ENCODE results near the gene TUBB1.

The TUBB1 gene

DNA sequence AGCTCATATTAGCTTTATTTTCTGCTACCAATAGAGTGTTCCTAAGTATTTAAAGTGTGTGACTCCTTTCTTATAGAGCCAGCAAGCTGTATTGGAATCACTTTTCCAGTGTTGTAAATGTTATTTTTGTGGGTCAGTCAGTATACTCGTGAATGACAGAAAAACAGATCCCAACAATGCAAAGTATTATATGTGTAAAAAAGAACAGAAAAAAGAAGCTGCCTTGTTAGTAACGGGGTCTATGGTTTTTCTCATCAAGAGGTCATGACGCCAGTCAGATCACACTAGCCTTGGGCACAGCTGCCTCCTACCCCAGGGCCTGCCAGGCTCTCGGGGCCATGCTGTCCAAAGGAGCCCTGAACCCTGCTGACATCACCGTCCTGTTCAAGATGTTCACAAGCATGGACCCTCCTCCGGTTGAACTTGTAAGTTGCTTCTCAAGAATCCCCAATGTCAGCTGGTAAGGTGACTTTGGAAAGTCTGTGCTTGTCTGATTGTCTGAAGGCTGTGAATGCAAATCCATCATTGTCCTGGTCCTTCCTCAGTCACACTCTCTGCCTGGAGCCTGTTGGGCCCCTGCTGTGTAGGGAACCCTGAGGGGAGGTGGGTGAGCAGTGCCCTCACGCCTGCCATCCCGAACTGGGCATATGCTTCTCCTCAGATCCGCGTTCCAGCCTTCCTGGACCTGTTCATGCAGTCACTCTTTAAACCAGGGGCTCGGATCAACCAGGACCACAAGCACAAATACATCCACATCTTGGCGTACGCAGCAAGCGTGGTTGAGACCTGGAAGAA, 28.4 kb upstream of the TUBB1 start:
- DNase-seq = no peak

DNA sequence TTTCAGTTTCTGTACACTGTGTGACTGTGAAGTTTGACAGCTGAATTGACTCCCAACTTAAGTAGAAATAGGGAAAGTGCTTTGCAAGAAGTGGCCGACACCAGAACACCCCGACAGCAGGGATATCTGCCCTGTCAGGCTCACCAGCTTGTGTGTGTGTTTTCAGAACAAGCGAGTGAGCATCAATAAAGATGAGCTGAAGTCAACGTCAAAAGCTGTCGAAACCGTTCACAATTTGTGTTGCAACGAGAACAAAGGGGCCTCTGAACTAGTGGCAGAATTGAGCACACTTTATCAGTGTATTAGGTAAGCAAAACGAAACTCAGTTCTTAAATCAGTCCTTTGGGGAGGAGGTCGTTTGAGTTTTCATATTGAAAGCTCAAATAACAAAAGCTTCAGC, 27.5 kb upstream of the TUBB1 start:
- DNase-seq = no peak

DNA sequence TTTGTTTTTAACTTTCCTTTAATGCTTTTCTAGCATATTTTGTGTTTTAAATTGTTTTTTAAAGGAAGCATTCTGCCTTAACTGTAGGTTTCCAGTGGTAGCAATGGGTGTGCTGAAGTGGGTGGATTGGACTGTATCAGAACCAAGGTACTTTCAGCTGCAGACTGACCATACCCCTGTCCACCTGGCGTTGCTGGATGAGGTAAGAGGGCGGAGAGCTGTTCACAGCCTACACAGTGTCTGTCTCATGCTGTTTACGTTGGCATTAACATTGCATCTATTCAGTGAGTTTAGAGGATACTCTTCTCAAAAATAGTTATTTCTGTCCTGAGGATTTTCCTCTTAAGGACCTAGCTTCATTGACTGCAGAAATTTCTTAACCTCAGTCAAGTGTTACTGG, 26.3 kb upstream of the TUBB1 start:
- DNase-seq = no peak

DNA sequence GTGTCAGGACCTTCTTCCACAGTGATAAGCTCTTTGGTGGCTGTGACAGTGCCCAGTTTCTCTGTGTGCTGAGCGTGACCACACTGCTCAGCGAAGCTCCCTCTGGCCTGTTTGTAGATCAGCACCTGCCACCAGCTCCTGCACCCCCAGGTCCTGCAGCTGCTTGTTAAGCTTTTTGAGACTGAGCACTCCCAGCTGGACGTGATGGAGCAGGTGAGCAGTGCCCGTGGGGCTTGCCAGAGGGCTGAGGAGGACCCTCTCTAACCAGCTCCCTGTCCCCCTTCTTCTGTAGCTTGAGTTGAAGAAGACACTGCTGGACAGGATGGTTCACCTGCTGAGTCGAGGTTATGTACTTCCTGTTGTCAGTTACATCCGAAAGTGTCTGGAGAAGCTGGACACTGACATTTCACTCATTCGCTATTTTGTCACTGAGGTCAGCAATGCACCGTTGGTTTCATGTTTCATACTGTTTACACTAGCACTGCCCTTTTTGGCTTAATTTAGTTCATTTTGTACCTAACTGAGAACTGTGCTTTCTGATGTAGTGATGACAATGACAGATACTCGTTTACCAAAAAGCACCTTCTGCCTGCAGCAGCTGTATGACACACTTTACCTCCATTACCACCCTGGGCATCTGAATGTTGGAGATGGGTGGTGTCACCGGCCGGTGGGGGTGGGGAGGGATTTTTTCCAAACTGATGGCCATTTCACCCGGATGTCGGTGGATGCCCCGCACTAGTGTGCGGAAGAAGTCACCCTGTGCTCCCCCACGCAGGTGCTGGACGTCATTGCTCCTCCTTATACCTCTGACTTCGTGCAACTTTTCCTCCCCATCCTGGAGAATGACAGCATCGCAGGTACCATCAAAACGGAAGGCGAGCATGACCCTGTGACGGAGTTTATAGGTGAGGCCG, 25.6 kb upstream of the TUBB1 start:
- DNase-seq = no peak

DNA sequence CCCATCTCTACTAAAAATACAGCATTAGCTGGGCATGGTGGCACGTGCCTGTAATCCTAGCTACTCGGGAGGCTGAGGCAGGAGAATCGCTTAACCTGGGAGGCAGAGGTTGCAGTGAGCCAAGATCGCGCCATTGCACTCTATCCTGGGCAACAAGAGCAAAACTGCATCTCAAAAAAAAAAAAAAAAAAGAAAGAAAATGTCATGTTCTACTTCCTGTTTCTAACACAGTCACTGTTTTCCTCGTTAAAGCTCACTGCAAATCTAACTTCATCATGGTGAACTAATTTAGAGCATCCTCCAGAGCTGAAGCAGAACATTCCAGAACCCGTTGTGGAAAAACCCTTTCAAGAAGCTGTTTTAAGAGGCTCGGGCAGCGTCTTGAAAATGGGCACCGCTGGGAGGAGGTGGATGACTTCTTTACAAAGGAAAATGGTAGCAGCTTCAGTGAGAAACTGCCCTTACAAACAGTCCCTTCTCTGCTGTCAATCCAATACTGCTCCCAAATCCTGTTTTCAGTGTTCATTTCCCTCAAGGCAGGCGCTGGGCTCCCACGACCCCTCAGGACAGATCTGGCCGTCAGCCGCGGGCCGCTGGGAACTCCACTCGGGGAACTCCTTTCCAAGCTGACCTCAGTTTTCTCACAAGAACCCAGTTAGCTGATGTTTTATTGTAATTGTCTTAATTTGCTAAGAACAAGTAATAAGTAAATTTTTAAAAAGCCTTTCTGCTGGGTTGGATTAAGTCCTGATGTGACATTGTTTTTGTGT, 24.7 kb upstream of the TUBB1 start:
- DNase-seq = no peak

DNA sequence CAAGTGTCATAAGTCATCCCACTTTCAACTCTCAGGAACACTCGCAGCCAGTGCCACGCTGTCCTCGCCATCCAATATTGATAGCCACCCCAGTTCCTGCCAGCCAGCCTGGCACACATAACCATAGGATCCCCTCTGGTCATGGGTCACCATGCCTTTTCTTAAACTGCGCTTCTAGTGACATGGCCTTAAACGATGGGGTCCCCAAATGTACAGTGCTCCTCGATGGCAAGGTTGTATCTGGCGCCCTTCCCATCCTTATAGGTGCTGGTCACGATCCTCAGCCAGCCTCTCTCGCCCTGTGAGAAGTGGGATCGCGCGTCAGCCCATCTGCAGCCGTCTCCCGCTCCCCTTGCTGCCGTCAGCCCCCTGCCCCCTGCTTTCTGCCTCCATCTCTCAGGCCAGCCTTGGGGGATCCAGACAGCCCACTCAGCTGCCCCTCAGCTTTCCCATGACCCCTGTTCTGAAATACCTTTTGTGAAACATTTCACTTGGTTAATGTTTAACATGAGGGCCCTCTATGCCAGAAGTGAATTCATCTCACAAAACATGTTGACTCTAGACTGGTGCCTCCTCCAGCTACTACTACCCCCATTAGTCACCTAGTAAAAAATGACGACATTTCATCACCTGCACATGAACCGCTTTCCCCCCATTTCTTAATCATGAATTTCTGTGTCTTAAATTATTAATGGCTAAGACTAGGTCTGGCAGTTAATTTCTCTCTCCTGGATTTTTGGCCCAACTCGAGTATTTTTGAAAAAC, 23.6 kb upstream of the TUBB1 start:
- no peak for DNase-seq

DNA sequence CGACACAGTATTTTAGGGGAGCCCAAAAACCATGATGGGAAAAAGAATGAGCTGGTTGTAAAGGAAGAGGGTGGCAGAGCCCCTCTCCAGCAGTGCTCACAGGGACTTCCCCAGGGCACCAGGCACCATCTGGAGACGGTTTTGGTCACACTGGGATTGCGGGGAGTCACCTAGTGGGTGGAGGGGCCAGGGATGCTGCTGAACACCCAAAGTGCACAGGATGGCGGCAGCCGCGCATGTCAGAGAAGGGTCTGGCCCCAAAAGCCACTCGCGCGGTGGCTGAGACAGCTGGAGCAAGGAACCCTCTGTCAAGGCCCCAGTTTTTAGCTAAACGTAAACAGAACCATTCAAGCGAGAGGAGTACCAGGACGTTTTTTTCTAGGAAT, 23.0 kb upstream of the TUBB1 start:
- DNase-seq = no peak

DNA sequence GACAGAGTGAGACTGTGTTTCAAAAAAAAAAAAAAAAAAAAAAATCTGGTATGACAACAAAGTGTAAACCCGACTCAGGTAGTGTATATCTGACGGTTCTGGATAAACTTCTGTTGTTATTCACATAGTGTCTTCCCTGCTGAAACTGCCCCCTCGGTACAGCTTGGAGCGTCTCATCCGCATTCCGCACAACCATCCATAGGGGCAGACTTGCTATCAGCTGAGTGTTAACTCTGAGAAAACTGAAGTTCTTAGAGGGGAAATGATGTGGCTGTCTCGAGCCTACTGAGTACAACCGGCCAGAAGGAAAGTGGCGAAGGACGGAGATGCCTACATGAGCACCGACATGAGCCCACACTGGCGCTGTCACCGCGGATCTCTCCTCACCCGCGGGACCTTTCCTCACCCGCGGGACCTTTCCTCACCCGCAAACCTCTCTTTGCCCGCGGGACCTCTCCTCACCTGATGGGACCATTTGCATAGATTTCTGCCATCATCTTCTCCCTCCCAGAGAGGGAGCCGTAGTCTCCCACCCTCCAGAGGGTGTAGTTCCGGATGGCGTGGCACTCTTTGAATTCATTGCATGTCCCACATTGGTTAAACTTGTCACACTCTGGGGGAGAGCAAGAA, 22.0 kb upstream of the TUBB1 start:
- no peak for DNase-seq

DNA sequence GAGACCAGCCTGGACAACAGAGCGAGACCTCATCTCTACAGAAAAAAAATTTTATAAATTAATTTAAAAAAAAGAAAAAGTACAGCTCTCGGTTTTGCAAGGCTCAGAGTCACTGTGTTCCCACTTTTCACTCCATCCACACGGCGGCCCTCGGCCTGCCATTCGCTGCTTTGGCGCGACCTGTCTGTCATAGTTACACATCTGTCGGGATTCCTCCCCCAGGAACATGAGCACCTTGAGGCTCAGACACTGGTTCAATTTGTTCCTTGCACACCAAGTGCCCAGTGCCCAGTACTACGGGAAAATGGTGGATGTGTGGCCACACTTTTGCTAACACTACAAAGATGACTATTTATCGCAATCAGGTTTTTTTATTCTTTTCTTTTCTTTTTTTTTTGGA, 20.6 kb upstream of the TUBB1 start:
- no peak for DNase-seq

DNA sequence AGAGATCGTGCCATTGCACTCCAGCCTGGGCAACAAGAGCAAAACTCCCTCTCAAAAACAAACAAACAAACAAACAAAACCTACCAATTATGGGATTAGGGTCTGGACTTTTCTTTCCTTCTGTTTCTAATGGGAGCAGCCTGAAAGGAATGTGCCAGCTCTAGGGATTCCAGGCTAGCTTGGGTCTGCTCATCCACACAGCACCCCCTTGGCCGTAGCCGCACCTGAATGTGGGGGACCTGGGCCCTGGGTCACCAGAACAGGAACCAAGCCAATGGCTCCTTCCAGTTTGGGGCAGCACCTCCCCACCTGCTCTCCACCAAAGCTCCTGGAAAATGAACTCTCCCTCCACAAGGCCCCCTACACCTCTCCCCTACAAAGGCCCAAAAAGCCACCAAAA, 18.9 kb upstream of the TUBB1 start:
- no peak for DNase-seq

DNA sequence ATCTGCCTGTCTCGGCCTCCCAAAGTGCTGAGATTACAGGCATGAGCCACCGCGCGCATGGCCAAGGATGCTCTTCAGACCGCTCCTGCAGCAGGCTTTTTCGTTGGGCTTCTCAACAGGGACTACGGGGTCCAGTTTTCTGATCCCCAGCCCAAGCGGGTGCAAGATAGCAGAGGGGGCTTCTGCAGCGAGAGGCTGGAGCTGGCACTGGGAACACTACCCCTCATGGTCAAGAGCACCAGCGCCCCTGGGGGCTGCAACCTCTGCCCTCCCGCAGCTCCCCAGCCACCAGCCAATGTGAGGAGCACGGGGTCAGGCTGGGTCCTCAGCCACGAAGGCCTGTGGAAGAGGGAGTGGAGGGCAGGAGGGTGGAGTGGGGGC, 18.2 kb upstream of the TUBB1 start:
- DNase-seq = no peak

DNA sequence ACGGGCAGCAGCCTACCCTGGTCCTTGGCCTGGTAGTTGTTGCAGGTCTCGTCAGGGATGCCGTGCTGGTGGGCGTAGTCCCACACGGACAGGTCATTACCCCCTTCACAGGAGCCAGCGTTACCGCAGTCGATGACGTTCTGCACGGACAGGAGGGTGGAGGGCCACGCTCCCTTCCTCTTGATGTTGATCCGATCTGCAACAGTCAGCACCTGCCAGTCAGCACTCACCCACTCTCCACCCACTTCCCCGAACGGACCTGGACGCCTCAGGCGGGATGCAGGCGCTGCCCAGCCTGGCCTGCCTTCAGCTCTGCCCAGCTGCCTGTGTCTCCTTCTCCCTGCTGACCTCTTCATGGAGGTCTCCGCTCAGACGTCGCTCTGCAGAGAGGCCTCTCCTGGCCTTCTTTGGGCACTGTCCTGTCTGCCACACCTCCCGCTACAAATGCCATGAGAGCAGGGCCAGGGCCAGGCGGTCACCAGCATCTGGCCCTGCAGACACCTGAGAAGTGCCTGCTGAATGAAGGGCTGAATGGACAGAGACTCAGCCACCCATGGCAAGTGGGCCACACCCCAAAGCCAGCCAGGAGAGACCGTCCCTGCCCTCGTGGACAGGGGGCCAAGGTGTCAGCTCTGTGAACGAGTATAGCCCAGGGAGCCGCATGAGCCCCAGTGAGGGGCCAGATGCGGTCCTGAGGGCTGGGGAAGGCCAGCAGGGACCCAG, 17.6 kb upstream of the TUBB1 start:
- DNase-seq = no peak

DNA sequence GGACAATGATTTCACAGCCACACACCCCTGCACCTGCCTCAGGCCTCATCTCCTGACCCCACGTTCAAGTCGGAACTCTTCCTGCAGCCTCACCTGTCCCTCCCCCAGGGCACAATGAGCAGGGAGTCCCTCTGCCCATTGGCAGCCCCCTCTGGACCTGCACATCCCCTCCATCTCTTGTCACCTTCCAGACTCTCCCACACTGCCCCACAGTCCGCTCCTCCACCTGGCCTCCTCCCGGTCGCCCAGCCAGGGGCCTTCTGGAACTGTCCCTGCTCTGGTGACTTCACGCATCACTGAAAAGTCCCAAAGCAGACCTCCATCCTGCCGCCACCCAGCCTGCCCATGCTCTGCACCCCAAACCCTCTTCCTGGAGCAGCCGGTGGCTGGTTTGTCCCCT, 16.8 kb upstream of the TUBB1 start:
- DNase-seq = no peak

DNA sequence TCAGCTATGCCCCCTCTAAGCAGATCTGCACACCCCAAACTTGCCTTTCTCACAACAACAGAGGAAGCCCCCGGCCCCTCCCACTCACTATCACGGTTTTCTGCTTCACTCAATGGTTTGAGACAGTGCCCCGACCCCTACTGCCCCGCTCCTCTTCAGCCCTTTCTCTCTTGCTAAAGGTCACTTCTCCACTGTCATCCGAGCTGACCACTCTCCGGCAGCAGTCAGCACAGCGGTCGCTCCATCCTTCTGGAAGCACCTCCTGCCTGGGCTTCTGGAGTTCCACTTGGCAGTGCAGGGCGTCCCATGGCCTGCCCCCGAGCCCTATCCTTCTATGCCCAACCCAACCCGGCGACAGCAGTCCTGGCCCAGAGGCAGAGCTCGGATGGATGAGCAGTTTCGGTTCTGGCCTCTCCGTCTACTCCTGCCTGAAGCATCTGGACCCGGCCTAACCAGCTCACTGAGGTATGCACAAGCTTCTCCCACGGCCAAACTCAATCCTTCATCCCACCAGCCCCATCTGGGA, 16.3 kb upstream of the TUBB1 start:
- DNase-seq = no peak

DNA sequence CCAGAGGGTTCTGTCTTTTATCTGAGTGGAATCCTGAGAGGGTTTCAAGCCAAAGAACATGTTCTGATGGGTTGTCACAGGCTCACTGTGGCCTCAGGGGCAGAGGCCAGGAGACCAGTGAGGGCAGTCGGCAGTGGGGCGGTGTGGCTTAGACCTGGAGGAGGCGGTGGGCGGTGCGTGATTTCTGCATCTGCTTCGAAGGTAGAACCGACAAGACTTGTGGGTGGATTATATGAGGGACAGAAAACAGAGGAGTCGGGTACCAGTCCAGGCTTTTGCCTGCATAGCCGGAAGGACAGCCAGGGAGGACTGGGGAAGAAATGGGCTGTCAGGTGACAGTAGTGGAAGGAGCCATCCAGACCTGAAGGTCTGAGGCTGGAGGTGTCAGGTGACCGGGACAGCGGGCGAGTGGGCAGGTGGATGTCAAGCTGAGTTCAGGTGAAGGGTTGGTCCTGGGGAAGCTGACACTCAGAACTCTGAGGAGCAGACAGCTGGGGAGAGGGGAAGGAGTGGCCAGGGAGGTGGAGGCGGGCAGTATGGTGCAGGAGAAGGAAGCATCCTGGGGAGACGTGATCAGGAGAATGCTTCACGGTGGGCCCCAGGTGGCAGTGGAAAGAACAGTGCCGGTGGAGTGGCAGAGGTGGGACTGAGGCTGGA, 15.3 kb upstream of the TUBB1 start:
- DNase-seq = no peak

DNA sequence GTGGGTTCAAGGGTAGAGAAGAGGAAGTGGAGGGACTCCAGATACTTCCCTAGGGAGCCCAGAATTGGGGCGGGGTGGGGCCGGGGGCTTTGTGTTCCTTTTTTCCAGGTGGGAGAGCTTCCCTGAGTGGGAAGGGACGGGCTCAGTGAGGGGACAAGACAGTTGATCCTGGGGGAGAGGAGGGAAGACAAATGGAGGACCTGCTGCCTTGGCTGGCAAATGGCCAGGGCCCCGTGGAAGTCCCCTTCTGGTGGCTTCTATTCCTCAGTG, 14.8 kb upstream of the TUBB1 start:
- DNase-seq = peak; percentile 53

DNA sequence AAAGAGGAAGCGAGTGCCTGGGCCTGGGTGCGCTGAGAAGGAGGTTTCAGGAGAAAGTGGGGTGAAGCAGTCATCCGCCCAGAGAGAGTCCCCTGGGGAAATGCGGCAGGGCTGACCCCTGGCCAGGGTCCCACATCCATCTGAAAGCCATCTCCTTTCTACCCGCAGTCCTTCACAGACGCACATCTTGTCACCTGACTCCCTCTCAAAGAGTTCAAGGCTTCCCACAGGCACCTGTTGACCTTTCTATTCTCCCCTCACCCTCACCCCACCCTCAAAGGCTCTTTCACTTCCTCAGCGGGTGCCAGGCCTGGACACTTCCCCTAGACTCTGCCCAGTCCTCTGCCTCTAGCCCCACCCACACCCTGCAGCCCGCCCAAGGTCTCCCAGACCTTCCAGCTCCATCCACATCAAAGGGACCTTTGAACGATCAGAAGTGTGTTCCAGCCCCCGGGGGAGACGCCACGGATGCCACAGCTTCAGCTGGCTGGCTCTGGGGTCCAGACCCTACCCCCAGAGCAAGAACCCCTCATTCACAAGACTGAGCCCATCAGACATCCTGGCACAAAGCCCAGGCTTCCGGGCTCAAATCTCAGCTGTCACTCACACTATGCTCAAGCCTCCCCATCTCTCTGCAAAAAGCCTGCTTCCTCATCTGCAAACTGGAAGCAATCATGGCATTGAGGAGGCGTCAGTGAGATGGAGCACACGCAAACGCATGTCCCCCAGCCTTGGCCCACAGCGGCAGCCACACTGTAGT, 14.3 kb upstream of the TUBB1 start:
- DNase-seq = peak; percentile 25

DNA sequence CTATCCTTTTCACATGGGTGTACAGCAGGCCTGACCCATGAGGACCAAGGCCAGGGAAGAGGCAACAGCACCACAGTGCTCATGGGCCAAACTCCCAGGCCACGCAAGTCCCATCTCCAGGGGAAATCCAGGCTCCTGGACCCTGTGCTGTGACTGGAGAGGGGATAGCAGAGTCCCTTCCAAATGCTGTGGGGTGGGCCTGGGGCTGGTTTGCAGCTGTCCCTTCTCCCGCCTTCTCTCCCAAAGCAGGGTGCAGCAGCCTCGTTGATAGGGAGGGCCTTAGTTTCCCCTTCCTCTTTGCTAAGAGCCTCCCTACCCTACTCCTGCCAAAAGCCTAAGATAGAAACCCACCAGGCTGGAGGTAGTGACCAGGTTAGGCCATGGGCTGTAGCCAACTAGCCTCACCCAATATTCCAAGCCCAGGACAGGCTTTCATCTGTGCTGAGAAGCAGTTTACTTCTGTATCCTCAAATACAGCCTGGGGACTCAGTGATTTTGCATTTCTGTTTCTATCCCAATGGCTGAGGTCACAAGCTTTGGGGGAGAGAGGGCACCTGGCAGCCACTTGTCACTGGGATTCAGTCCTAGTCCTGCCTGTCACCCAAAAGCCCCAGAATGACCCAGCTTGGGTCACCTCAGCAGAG, 13.6 kb upstream of the TUBB1 start:
- no peak for DNase-seq

DNA sequence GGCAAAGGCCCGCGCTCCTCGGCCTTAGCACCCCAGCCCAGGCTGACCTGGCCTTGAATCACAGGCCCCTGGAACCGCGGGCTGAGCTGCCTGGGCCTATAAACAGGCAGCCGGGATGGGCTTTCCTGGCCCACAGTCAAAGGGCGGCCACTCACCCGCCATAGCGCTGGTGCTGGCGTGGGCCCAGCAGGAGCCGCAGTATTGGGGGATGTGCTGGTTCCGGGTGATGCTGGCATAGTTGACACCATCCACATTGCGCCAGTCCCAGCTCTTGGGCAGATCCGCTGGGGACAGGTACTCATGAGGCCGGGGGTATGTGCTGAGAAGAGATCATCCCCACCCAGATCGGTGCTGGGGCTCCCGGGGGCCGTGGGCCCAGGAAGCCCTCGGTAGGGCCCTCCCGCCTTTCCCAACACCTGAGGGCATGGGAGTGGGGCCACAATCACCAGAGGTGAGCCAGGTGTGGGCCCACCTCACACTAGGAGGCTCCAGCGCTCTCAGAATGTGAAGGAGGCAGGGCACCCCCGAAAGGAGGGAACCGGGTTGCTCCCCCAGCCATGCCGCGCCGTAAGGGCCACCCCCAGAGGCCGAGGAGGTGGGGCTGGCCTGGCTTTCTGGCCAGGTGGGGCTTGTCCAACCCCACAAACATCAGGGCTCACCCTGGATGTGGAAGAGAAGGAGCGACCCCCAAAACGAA, 12.9 kb upstream of the TUBB1 start:
- no peak for DNase-seq

Data from activated naive CD4-positive, alpha-beta T cell treated with Interleukin-2 at 50 U/mL for 16 hours (primary cell).